K562 (cell line): ENCODE results near the gene SLC25A51. TPM values are rescaled to one million over a fixed set of nuclear protein-coding genes. Genes with fewer than 3 reads are reported as not detected.
A peak's percentile ranks its signal among the peaks of the same experiment; 100 is the strongest.

ENCODE experiments used
- ATAC-seq: fragments of 200-7000 bp; cut with Tn5 transposase; 3 replicates; pipeline ENCODE4 v1.9.1; 2020; ENCODE audit warnings: moderate library complexity
- BruUV-seq: library from RNA; stranded (reverse); fragments of 400-500 nt; replicated peaks from 2 replicates; lab custom pipeline; 2021; lab: Mats Ljungman, UMichigan
- CTCF ChIA-PET: fragments of 300-600 bp; formaldehyde crosslinking; extraction: SDS; loops from one replicate; lab custom pipeline; 2021; ENCODE audit warnings: low intra/inter-chr PET ratio; lab: Yijun Ruan, JAX
- POLR2A ChIA-PET: fragments of 300-600, 350-650 bp; sonication (Branson Sonifier 250); formaldehyde crosslinking; extraction: SDS; loops from one replicate; lab custom pipeline; 2021; ENCODE audit warnings: antibody characterized with exemption, inconsistent platforms; lab: Yijun Ruan, JAX
- DNase-seq, 4 experiments: peaks; one replicate each; pipeline versions ENCODE4 v3.0.0 to v3.0.0-alpha.2; 2011 to 2018; ENCODE audit warnings: low spot score in 3 of 4, mixed read lengths in 3 of 4; ENCODE audit errors: extremely low read depth in 1 of 4
- FAIRE-seq: peaks from 2 replicates; lab custom pipeline; 2011; peaks lifted over from hg19 to GRCh38; lab: Jason Lieb, UNC
- H2AFZ ChIP-seq: 2 replicates; pipeline ENCODE4 v1.6.0; 2011; ENCODE audit warnings: low read depth, low read length, control low read depth, inconsistent platforms
- H3K27ac ChIP-seq: fragments of 200-600 bp; 3 replicates; pipeline ENCODE4 v1.8.0; 2011; ENCODE audit warnings: low read depth, mild to moderate bottlenecking, control low read depth, inconsistent platforms, low read length, moderate library complexity, mixed read lengths; ENCODE audit errors: extremely low read depth
- H3K27me3 ChIP-seq, 2 experiments: fragments of 300-600 bp in 1 of 2; 2 replicates in 1 of 2; 3 replicates in 1 of 2; pipeline versions ENCODE4 v1.6.0 to v1.8.0; 2011; ENCODE audit warnings: inconsistent platforms in 2 of 2, low read length in 2 of 2, mild to moderate bottlenecking in 1 of 2, mixed read lengths in 1 of 2, moderate library complexity in 1 of 2; ENCODE audit not compliant: control insufficient read depth in 2 of 2, insufficient read depth in 2 of 2
- H3K36me3 ChIP-seq: fragments of 300-600 bp; 3 replicates; pipeline ENCODE4 v1.8.0; 2011; ENCODE audit warnings: mild to moderate bottlenecking, low read length, inconsistent platforms; ENCODE audit not compliant: control insufficient read depth, insufficient read depth
- H3K4me1 ChIP-seq, 2 experiments: fragments of 200-600 bp in 1 of 2; replicated peaks in 1 of 2; 2 replicates in 1 of 2; 3 replicates in 1 of 2; pipeline versions ENCODE4 v1.5.1 to v1.8.0; 2011; ENCODE audit warnings: inconsistent platforms in 2 of 2, low read length in 2 of 2, mild to moderate bottlenecking in 1 of 2, mixed read lengths in 1 of 2, moderate library complexity in 1 of 2; ENCODE audit not compliant: control insufficient read depth in 2 of 2, insufficient read depth in 2 of 2
- H3K4me2 ChIP-seq: 2 replicates; pipeline ENCODE4 v1.6.1; 2011; ENCODE audit warnings: low read length, control low read depth, inconsistent platforms, mixed read lengths; ENCODE audit not compliant: insufficient read depth
- H3K4me3 ChIP-seq: fragments of 200-600 bp; sonication (generic), shearing (Covaris generic); 2 replicates; pipeline ENCODE4 v1.5.1; 2016; ENCODE audit warnings: control low read depth, inconsistent platforms
- H3K79me2 ChIP-seq: fragments of 200-600 bp; 3 replicates; pipeline ENCODE4 v1.8.0; 2011; ENCODE audit warnings: low read length, inconsistent platforms; ENCODE audit not compliant: control insufficient read depth, insufficient read depth
- H3K9ac ChIP-seq, 2 experiments: 2 replicates each; pipeline versions ENCODE4 v1.6.0 to v1.6.1; 2011; ENCODE audit warnings: low read depth in 2 of 2, low read length in 2 of 2, control low read depth in 1 of 2, inconsistent platforms in 1 of 2, mild to moderate bottlenecking in 1 of 2, mixed read lengths in 1 of 2; ENCODE audit not compliant: insufficient read depth in 1 of 2
- H3K9me1 ChIP-seq: one replicate; pipeline ENCODE4 v1.6.0; 2011; ENCODE audit warnings: inconsistent platforms, mild to moderate bottlenecking, low read length, moderate library complexity; ENCODE audit not compliant: control insufficient read depth, insufficient read depth
- H3K9me3 ChIP-seq: replicated peaks from 2 replicates; pipeline ENCODE4 v1.5.1; 2011; ENCODE audit warnings: low read depth, low read length, inconsistent platforms; ENCODE audit not compliant: control insufficient read depth, insufficient read depth
- H4K20me1 ChIP-seq: replicated peaks from 2 replicates; pipeline ENCODE4 v1.6.1; 2011; ENCODE audit warnings: low read length, inconsistent platforms, mixed read lengths; ENCODE audit not compliant: control insufficient read depth, insufficient read depth
- MTA3 ChIP-seq: fragments of 450-650 bp; formaldehyde crosslinking; IDR thresholded peaks from 2 replicates; pipeline ENCODE4 v1.6.1; 2017; ENCODE audit warnings: mild to moderate bottlenecking, borderline replicate concordance
- POLR2G ChIP-seq: fragments of 200-400 bp; formaldehyde crosslinking; IDR thresholded peaks from 2 replicates; pipeline ENCODE4 v1.6.1; 2017; ENCODE audit warnings: low read depth, mild to moderate bottlenecking, antibody characterized with exemption, low read length, moderate library complexity
- RBM22 ChIP-seq: fragments of 200-400 bp; formaldehyde crosslinking; IDR thresholded peaks from 2 replicates; pipeline ENCODE4 v1.6.1; 2018; ENCODE audit warnings: low read length, low read depth; ENCODE audit not compliant: poor library complexity, severe bottlenecking
- WGBS: fragments of 100-300 bp; shearing (Covaris generic); methylation state at CpG from one replicate; pipeline ENCODE4 v1.1.6; 2016; ENCODE audit warnings: low coverage, mixed read lengths; ENCODE audit not compliant: insufficient coverage; ENCODE audit errors: missing lambda C conversion rate; 5-methylcytosine and 5-hydroxymethylcytosine counted together
- in situ Hi-C: fragments of 300-500 bp; cut with MboI; formaldehyde crosslinking; loops from 4 replicates; pipeline ENCODE4 v1.15.0; 2018; ENCODE audit warnings: inconsistent platforms, mixed read lengths
- intact Hi-C: fragments of 100-400 bp; cut with micrococcal nuclease; formaldehyde crosslinking; loops from 2 replicates; pipeline ENCODE4 v1.14.2; 2022
- polyA plus RNA-seq, 8 experiments: library from polyadenylated mRNA; depleted of rRNA in 4 of 8; stranded (reverse) in 5 of 8; unstranded in 3 of 8; fragments of >200 nt; fragmentation: Nextera tagmentation in 2 of 8; fragmentation: Illumina TruSeq in 1 of 8; extraction: Ambion mirVana in 2 of 8; extraction: Trizol in 1 of 8; gene quantifications; 2 replicates each; pipeline versions ENCODE4 v1.2.1 to v1.2.3, GENCODE V29; 2011 to 2014; ENCODE audit warnings: inconsistent platforms in 1 of 8, missing spikeins in 1 of 8
- total RNA-seq, 7 experiments: library from RNA; depleted of rRNA in 6 of 7; stranded (reverse); fragments of >200 nt in 6 of 7; fragmentation: Illumina TruSeq in 2 of 7; extraction: Trizol in 2 of 7; gene quantifications; 2 replicates each; pipeline versions ENCODE4 v1.2.1 to v1.2.3, GENCODE V29; 2011 to 2021; ENCODE audit warnings: low replicate concordance in 1 of 7

Gene SLC25A51
- total and polyA plus RNA-seq, 9 of the 15 experiments (the other 6 are each of a cell fraction or from before 2014, with no cell fraction given): 9.1 to 40.7 (median 24.5) TPM

GRCh38 chr9:37915911-37916470 lies 12.1 kb upstream of the SLC25A51 start:
- FAIRE-seq: no peak
- Histone ChIP-seq H3K4me2 (no peak overlapping the region), H3K36me3 (peaks cover 11% of the 10 kb centered on the region; the same call in 1 of the 3 replicates), H3K9me1 (no peaks in the 10 kb centered on the region), H3K9me3 (no peaks in the 10 kb centered on the region), H3K79me2 (no peaks in the 10 kb centered on the region), H2AFZ (no peak overlapping the region), H4K20me1 (no peaks in the 10 kb centered on the region), H3K4me1 (peaks cover 0 to 16% of the 10 kb centered on the region in 2 experiments; a peak in 3 of 5 replicates), H3K27ac (no peak overlapping the region), H3K27me3 (no peaks in the 10 kb centered on the region), H3K4me3 (no peak overlapping the region), H3K9ac (peak overlapping the region in 1 of 2 experiments; percentile 40; a peak in 1 of 4 replicates)
- 77% methylated on average over 14 of the region's 14 CpGs for WGBS
- POLR2A ChIA-PET: interaction anchor here (0.8 kb wide), 1 partner anchor 10 kb away, joined by 4 read pairs; no protein-coding TSS in a partner anchor
- no peak for ATAC-seq
- BruUV-seq: no TSS peak
- CTCF ChIA-PET: no interaction called here
- no peak for TF ChIP-seq MTA3
- peak; percentile 23 for TF ChIP-seq RBM22
- 0 out of 2 replicates have a peak, but pooled peaks have one; percentile 19 for TF ChIP-seq POLR2G
- intact Hi-C loops (no loop called here), in situ Hi-C loops (no loop called here)
- DNase-seq: no peak
